Type B pancreatic cell (in vitro differentiated cells): ENCODE results near the gene CCT6B. TPM values are rescaled to one million over a fixed set of nuclear protein-coding genes. Genes with fewer than 3 reads are reported as not detected.
A peak's percentile ranks its signal among the peaks of the same experiment; 100 is the strongest.

Experiments used
- DNase-seq: peaks from one replicate; pipeline ENCODE4 v3.0.0; 2021; ENCODE audit warnings: mixed read lengths; ENCODE audit not compliant: unreplicated experiment; ENCODE audit errors: extremely low spot score
- H3K27ac Mint-ChIP-seq: 2 replicates; pipeline ENCODE4 v1.8.0; 2021; ENCODE audit warnings: mild to moderate bottlenecking, mixed read lengths
- H3K27me3 Mint-ChIP-seq: 2 replicates; pipeline ENCODE4 v1.8.0; 2021; ENCODE audit warnings: mixed read lengths
- H3K36me3 Mint-ChIP-seq: 2 replicates; pipeline ENCODE4 v1.8.0; 2021; ENCODE audit warnings: mixed read lengths
- H3K4me1 Mint-ChIP-seq: one replicate; pipeline ENCODE4 v1.8.0; 2021; ENCODE audit warnings: mixed read lengths; ENCODE audit not compliant: unreplicated experiment
- H3K4me3 Mint-ChIP-seq: 2 replicates; pipeline ENCODE4 v1.8.0; 2021; ENCODE audit warnings: mild to moderate bottlenecking, mixed read lengths
- H3K9me3 Mint-ChIP-seq: 2 replicates; pipeline ENCODE4 v1.8.0; 2021; ENCODE audit warnings: mixed read lengths
- total RNA-seq: library from RNA; stranded (reverse); gene quantifications from 2 replicates; pipeline ENCODE4 v1.2.1, GENCODE V29; 2021; ENCODE audit warnings: low replicate concordance
- TF ChIP-seq, protein P1 (sequence below): fragments of 200-600 bp; sonication (generic); conservative IDR thresholded peaks from 2 replicates; pipeline ENCODE4 v1.5.0; 2021; ENCODE audit warnings: antibody characterized with exemption, mild to moderate bottlenecking

Gene CCT6B
- total RNA-seq, 1 donor from 2014 or later, result 1.5 TPM

GRCh38 chr17:34892461-34893249 lies 68.6 kb downstream of the CCT6B start:
- Mint-ChIP-seq H3K27ac (no peak overlapping the region), H3K27me3 (peaks cover 75% of the 10 kb centered on the region), H3K4me3 (no peak overlapping the region), H3K4me1 (no peaks in the 10 kb centered on the region), H3K36me3 (no peaks in the 10 kb centered on the region), H3K9me3 (no peaks in the 10 kb centered on the region)
- no peak for DNase-seq
- TF ChIP-seq, protein P1, sequence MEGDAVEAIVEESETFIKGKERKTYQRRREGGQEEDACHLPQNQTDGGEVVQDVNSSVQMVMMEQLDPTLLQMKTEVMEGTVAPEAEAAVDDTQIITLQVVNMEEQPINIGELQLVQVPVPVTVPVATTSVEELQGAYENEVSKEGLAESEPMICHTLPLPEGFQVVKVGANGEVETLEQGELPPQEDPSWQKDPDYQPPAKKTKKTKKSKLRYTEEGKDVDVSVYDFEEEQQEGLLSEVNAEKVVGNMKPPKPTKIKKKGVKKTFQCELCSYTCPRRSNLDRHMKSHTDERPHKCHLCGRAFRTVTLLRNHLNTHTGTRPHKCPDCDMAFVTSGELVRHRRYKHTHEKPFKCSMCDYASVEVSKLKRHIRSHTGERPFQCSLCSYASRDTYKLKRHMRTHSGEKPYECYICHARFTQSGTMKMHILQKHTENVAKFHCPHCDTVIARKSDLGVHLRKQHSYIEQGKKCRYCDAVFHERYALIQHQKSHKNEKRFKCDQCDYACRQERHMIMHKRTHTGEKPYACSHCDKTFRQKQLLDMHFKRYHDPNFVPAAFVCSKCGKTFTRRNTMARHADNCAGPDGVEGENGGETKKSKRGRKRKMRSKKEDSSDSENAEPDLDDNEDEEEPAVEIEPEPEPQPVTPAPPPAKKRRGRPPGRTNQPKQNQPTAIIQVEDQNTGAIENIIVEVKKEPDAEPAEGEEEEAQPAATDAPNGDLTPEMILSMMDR, result peak; percentile 81

GRCh38 chr17:34886831-34887230 lies 74.4 kb downstream of the CCT6B start:
- Mint-ChIP-seq H3K27ac (no peak overlapping the region), H3K4me3 (no peak overlapping the region), H3K36me3 (no peaks in the 10 kb centered on the region), H3K9me3 (no peaks in the 10 kb centered on the region), H3K27me3 (peaks cover 85% of the 10 kb centered on the region), H3K4me1 (no peaks in the 10 kb centered on the region)
- no peak for DNase-seq
- TF ChIP-seq, protein P1, result no peak

DNA sequence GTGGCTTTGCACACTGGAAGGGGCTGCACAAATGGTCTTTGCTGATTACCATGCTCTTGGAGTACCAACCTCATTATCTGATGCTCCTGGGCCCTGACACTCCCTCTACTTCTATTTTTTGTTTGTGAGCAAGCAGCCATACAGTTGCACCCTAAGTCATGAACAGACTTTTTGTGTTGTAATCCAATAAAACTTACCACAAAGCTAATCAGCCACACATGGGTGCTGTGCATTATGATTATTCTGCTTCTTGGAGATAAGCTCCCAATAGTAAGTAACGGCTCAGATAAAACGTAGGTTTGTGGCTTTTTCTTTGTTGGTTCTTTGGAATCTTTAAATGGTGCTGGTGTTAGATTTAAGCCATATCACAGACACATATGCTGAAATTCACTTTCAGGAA lies 76.2 kb downstream of the CCT6B start:
- TF ChIP-seq, protein P1, result no peak
- no peaks in the 10 kb centered on the region for H3K36me3 Mint-ChIP-seq
- H3K27me3 Mint-ChIP-seq, result peaks cover 85% of the 10 kb centered on the region
- no peak for DNase-seq
- H3K9me3 Mint-ChIP-seq, result no peaks in the 10 kb centered on the region
- no peaks in the 10 kb centered on the region for H3K4me1 Mint-ChIP-seq
- H3K4me3 Mint-ChIP-seq, result no peak overlapping the region
- H3K27ac Mint-ChIP-seq, result no peak overlapping the region

- H3K27me3 Mint-ChIP-seq, result peaks cover 85% of the 10 kb centered on the region
- H3K27ac Mint-ChIP-seq, result no peak overlapping the region
- TF ChIP-seq, protein P1, result no peak
- peaks cover 4% of the 10 kb centered on the region for H3K9me3 Mint-ChIP-seq
- no peaks in the 10 kb centered on the region for H3K36me3 Mint-ChIP-seq
- no peaks in the 10 kb centered on the region for H3K4me1 Mint-ChIP-seq
- H3K4me3 Mint-ChIP-seq, result no peak overlapping the region
- no peak for DNase-seq
These were observed 76.7 kb downstream of the CCT6B start for GRCh38 chr17:34884597-34884996.

- TF ChIP-seq, protein P1, result no peak
- Mint-ChIP-seq H3K27ac (no peak overlapping the region), H3K36me3 (no peaks in the 10 kb centered on the region), H3K4me3 (no peak overlapping the region), H3K4me1 (no peaks in the 10 kb centered on the region), H3K27me3 (peaks cover 89% of the 10 kb centered on the region), H3K9me3 (peaks cover 5% of the 10 kb centered on the region)
- DNase-seq, result no peak
These were observed 77.9 kb downstream of the CCT6B start for GRCh38 chr17:34883106-34884000.
